Inferior parietal cortex (tissue), 1 donor: ENCODE measurements around the gene SLC38A10.

Source experiments
- DNase-seq: peaks from one replicate; pipeline ENCODE4 v3.0.0-alpha.2; 2016; ENCODE audit errors: extremely low spot score

Gene SLC38A10

DNA sequence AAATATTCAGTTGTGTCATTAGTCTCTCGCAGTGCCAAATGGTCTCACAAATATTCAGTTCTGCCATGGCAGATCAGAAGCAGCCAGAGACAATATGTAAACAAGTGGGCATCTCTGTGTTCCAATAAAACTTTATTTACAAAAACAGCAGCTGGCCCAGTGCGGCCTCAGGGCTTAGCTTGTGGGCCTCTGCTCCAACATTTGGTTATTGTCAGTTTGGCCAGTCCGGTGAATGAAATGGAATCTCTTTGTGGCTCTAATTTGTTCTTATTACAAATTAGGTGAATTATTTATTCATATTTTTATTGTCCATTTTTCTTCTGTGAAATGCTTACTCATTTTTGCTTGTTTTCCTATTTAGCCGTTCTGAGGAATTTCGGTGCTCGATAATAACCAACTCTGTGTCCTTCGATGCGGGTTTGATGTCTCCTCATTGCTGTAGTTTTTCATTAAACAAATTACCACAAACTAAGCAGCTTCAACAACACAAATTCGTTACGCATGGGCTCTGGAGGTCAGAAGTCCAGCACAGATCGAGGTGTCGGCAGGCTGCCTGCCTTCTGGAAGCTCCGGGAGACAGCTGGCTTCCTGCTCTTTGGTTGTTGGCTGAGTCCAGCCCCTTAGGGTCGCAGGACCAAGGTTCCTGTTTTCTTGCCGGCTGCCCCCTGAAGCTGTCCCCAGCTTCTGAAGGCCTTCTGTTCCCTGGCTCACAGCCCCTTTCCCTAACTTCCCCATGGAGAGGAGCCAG lies 4.1 kb upstream of the SLC38A10 start:
- no peak for DNase-seq

DNA sequence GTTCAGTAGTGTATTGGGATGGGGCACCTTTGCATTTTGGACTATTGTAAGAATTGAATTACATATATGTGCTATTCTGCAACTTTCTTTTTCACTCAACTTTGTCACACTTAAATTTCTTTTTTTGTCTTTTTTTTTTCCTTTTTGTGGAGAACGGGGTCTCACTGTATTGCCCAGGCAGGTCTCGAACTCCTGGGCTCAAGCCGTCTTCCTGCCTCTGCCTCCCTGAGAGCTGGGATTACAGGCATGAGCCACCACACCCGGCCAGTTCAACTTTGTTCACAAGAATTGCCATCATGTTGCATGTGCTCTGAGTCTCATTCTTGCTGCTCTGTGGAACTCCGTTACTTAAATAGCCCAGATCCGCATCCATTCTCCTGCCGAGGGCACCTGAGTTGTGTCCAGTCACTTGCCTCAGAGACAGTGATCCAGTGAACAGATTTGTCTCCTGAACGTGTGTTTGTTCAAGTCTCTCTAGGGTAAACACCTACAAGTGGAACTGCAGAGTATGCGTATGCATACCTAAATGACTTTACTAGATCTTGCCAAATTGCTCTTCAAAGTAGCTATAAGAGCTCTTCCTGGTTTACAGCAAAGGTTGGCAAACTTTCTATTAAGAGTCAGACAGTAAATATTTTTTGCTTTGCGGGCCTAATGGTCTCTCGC lies 3.4 kb upstream of the SLC38A10 start:
- DNase-seq = no peak

DNA sequence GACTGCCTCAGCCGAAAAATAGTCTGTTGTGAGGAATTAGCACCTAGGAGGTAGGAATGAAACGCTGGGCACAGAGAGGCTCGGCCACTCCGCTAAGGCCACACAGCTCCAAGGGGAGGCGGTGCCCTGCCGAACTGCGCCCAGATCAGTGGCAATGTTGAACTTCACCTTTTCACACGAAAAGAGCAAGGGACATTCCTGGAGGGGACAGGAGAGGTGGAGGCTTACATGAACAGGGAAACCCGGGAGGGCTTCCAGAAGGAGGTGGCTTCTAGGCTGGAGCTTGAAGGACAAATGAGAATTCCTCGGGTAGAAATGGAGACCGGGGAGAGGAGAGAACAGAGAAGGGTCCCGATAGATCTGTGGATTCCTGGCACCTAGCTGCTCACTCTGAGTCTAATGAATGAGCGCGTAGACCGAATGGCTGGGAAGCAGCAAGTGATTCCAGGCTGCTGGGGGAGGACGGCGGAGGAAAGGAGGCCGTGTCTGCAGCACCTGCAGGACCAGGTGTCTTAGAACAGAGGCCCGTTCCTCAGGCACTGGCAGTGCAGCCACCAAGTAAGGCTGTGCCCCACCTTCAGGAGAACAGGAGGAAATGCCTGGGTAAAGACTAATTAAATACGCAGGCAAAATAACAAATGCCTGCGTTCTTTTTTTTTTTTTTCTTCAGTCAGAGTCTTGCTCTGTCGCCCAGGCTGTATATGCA lies 722 bp upstream of the SLC38A10 start:
- no peak for DNase-seq

DNA sequence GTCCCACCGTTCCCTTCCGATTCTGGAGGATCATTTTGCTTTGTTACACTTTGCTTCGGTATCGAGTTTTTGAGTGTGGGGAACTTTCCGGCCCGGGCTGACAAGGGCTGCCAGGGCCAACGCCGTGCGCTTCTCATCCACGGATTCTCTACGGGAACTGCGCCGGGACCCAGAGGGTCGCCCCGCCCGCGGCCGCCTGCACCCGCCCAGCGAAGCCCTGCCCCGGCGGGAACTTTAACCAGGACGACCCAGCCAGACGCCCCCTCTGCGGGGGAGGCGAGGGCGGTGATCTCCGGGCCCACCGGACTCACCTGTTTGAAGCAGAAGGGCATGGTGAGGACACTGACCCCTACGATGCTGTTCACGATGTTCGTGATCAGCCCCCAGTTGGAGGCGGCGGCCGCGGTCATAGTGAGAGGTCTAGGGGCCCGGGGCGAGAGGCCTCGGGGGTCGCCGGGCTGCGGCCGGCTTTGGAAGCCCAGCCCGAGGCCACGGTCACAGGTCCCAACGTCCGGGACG lies 536 bp downstream of the SLC38A10 start:
- no peak for DNase-seq

DNA sequence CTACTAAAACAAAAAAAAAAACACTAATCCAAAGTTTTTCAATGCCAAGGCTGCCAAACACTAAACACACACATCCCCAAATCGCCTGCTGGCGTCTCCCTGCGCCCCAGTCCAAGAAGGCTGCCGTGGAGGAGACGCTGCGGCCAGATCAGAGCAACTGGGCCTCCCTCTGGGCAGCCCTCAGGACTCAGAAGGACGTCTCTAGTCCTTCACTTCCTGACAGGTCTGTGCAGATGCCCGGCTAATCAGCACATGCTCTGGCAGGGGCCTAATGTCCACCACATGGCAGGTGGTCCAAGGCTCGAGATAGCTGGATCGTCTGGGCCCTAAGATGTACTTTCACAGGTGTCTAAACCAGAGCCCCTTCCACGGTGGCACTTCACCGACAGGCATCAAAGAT lies 2.7 kb downstream of the SLC38A10 start:
- DNase-seq = no peak

DNA sequence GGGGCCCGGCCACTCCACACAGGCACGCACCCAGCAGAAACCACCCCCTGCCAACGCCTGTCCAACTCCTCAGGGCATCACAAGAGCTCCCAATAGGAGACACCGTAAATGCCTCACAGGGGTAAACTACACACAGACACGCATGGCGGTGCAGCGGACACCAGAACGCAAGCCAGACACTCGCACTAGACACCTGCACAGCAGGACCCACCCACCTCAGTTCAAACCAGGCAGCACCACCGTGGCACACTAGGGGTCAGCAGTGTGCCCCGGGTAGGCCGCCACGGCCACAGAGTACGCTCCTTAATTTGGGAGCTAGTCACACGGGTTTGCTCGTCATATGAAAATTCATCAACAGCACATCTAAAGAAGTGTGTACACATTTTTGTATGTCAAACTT lies 3.4 kb downstream of the SLC38A10 start:
- DNase-seq = peak; percentile 39

DNA sequence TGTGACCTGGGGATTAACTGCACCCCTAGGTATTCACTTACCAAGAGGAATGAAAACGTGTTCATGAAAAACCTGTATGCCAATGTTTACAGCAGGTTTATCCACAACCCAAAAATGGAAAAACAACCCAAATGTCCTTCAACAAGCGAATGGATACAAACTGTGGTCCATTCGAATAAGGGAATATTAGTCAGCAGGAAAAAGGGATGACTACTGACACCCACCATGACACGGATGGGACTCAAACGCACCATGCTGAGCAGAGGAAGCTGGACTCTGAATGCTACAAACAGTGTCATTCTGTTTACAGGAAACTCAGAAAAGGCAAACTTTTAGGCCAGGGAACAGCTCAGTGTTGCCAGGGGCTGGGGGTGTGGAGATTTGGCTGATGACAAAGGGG lies 4.9 kb downstream of the SLC38A10 start:
- DNase-seq = no peak

DNA sequence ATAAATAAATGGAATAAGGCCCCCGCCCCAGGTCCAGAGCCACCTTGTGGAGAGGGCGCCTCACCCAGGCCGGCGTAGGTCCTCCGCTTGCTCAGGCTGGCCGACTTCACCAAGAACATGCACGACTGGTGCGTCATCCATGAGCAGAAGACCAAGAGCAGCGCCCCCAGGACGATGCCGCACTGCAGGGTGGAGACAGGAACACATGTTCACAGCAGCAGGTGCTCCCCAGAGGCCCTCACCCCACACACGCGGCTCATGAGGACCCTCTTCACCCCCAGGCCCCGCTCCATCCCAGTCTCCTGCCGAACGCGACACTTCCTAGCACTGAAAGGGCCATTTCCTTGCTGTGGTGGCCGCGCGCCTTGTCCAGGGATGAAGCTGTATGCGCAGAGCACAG lies 5.5 kb downstream of the SLC38A10 start:
- DNase-seq = no peak

DNA sequence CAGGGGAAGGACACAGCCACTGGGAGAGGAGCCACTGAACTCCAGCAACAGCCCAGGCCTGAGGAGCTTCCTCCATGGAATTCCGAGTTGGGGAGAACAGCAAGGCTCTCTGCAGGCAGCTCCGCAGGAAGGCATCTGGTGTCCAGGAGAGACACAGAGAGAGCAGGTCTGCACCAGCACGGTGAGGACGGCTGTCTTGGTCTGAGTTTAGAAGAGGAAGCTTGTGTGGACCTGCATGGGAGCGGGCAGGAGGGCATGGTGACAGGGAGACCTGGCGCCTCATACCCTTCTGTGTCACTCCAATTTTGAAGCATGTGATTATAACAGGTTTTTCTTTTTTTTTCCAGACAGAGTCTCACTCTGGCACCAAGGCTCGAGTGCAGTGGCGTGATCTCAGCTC lies 6.4 kb downstream of the SLC38A10 start:
- no peak for DNase-seq

DNA sequence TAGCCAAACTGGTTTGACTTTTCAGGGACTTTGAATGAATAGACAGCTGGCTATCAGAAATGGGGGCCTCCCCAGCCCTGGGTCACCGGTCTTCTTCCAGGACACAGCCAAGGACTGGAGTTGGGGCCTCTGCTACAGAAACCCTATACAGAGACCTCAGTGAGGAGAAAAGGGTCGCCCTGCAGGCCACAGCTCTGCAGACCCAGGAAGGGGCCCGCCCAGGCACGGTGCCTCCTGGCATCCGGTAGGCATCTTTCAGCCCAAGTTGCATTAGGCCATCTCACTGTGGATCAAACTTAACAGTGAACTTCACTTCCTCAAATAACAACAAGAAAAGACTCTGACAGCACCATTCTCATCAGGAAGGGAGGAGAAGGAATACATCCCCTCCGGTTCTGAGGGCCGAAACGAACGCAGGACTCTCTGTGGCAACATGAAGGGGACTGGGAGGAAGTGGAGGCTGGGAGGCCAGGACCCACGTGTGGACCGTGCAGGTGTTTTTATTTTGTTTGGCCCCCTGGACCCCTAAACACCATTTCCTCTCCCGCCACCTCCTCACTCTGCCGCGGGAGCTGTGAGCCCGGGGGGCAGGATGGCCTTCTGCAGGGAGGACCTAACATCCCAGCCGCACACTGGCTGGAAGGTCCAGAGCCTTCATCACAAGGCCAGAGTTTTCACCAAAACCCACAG lies 7.2 kb downstream of the SLC38A10 start:
- DNase-seq = no peak

DNA sequence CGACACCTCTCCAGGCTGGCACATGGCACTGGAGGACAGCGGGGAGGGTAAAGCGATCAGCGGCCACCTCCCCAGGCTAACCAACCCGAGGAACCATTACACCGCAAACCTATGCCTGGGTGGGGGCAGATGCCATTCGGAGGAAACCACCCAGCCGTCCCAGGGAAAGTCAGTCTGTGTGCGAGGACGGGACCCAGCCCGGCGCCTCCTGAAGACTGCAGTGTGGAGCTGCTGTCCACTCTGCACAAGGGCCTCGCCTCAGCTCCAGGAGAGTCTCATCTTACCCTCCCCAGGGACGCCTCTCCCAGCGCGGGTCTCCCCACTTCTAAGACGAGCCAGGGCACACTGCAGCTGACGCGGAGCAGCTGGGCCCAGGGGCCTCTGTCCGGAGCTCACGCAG lies 8.0 kb downstream of the SLC38A10 start:
- DNase-seq = no peak

DNA sequence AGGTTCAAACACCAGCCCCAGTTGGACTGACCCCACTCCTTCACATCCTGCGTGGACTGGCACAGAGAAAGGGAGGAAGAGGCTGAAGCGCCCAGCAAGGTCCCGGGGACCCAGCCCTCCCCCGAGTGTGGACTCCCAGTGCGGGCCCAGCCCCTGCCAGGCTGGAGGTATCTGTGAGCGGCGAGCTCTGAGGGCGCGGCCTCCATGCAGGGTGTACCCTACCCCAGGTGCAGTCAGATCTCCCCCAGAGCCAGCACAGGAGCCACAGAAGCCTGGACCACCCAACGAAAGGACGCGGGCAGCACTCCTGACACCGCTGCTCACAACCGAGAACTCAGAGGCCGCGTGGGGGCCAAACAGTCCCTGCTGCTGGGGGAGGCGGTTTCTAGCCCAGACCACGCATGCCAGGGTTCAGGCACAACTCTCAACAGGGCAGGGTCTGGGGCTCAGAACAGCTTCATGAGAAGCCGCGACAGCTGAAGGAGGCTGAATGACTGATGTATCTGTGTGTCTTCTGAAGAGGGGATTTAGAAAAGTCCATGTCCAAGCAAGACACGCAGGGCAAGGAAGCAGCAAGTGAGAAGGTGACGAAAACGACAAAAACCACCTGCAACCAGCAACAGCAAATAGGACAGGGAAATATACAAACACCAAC lies 8.5 kb downstream of the SLC38A10 start:
- DNase-seq = no peak

DNA sequence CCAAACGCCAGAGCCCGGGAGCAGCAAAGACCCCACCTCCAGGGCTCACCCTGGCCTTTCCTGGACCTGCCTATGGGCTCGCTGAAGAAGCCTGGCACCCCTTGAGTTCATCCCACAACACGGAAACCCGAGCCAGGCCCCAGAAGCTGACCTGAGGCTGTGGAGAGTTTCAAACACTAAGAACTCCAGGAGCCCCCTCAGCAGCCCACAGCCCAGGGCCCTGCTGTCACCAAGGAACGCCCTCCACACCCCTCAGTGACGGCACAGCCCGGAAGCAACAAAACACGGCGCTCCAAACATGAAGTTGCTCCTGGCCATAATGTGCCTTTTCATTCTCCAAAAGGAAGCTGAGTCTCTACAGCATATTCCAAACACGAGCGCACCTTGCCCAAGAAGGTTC lies 9.2 kb downstream of the SLC38A10 start:
- no peak for DNase-seq

DNA sequence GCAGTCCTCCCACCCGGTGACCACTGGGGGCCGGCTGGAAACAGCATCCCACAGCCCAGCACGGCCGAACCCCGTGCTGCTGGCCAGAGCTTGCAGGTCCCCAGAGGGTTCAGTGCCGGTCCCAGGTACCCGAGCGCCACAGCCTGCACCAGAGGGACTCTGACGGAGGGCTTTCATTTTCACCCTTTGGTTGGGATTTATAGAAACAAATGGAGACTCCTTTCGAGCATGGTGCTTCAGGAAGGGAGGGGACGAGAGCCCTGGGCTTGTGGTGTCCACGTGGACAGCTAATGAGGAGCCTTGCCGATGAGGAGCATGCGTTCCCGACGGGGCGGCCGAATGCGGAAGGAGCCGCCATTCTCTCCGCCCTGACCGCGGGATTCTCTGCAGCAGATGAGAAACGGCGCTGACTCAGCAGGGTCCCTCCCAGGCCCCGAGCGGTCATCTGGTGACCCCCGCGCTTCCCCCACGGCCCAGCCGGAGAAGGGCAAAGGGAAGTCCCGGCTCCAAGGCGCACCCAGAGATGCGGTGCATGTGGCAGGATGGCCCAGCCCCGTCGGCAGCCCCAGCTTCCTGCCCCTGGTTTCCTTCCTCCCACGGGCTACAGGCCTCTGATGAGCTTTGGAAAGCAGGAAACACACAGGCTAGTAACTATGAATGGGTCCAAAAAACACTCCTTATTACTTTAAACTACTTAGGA lies 9.8 kb downstream of the SLC38A10 start:
- no peak for DNase-seq

DNA sequence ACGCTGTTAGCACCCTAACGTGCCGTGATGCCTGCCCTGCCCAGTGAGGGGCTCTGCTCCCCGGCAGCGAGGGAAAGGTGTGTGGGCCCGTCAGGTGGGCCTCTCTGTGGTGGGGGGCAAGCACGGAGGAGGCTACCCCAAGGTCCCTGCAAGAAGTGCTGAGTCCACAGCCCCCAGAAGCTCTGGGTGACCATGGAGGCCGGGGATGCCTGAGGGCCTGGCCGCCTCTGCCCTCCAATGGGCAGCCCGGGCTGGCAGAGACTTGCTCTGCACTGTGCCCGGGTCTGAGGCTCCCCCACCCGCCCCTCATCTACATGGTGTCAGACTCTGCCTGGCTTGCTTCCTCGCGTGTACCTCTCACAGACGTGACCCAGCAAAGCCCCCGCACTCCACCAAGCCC lies 12.2 kb downstream of the SLC38A10 start:
- DNase-seq = no peak

DNA sequence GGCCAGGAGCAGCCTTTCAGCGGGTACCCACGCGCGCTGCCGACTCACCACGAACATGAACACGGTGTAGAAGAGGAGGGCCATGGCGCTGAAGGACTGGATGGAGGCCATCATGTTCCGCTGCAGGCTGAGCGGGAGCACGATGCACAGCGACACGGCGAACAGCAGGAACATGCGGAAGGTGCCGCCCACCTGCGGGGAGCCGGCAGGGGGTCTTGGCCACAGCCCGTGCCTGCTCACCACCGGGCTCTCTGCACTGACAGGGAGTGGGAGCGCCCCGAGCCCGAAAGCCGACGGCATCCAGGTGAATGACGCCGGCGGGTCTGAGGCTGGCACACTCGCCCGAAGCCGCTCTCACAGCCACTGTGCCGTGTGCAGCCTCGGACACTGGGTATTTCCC lies 13.0 kb downstream of the SLC38A10 start:
- DNase-seq = no peak

DNA sequence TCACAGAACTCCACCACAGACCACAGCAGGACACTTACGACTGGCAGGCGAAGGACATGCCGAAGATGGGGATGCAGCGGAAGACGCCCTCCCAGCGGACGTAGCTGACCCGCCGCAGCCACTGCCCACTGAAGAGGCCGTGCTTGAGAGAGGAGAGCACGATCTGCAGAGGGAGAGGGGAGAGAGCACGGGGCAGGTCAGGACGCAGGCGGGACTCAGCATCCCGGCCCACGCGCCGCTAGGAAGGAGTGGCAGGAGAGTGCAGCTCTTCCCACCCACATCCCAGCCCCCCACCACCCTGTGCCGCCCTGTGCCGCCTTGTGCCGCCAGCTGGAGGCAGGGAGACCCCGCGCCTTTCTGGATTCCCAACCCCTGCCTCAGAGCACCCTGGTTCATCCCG lies 14.5 kb downstream of the SLC38A10 start:
- DNase-seq = no peak

DNA sequence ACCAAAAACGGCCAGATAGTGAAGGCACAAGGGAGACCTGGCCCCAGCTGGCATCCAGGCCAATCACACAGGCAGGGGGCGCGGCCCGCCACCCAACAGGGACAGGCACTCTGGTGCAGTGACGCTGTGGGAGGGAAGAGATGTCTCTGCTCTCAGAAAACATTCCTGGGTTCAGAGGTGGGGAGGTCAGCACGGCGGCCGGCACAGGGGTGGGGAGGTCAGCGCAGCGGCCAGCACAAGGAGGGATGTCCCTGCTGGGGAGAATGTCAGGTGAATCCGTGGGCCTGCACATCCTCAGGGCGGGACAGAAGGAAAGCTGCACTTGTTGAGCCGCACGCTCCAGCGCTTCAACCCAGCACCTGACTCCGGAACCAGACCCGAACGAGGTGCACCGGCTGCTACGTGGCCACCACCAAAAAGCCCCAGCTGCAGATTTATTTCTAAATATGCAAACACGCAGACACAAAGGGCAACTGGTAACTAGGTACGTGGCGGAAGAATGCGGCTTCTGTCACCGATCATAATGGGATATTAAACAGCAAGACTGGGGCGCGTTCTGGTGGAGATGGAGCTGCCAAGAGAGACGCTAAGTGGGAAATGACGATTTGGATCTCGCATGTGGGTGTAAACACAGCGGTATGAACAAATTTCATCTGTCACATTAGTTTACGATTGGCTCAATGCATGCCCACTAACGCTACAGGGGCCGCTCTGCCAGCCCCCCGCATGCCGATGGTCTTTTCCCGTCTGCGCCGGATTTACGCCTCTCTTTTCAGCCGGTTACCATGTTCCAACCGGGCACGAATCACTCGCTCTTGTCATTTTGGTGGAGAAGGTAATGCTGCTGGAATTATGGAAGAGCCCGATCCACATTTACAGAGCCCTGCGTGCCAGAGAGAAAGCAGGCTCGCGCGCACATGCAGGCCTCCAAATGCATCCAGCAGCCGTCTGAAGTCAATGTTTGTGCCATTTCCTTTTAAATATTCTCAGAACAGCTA lies 15.5 kb downstream of the SLC38A10 start:
- DNase-seq = no peak

DNA sequence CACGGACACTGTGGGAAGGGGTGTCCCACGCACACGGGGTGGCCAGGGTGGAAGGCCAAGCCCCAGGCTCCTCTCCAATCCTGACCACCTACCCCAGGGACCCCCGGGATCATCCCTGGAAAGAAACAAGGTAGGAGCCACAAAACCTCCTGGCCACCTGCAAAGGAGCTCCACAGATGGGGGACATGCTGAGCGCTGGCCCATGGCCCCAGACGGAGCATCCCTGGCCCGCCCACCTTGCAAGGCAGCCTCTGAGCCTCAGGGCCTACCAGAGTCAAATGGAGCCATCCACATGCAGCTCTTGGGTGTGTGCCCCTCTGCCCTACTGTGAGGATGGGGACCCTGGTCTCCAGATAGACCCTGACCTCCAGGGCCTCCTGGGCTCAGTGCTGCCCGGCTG lies 16.3 kb downstream of the SLC38A10 start:
- DNase-seq = no peak
